HG03103 (cell line): ENCODE measurements around the gene NCAPH2.
"Not testable (repeated sequence)": the region's sequence is repeated elsewhere in the genome, so short reads cannot be mapped to it uniquely, and the experiment has no call there.

Experiments
- ATAC-seq: cut with Tn5 transposase; IDR thresholded peaks from one replicate; pipeline ENCODE4 v1.9.1; 2021; ENCODE audit warnings: low read depth; ENCODE audit not compliant: unreplicated experiment

NCAPH2 gene

DNA sequence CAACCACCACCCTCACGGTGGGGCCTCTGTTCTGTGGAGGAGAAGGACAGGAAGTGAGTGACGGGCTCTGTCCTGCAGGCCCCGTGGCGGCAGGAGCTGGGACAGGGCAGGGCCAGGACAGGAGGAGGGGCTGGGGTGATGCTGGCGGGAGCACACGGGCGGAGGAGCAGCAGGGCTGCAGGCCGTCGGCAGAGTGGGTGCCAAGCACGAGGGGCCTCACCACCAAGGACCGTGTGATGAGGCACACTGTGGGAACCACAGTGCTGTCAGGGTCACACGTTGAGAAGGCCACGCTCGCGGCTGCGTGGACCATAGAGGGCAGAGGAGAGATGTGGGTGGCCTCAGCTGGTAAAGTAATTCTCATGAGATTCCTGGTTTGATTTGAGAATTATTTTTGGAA lies 8.9 kb downstream of the NCAPH2 start:
- ATAC-seq, result no peak

- ATAC-seq, result no peak
Observed at GRCh38 chr22:50517495-50518260, 9.7 kb downstream of the NCAPH2 start.

- ATAC-seq, result no peak
Observed at GRCh38 chr22:50518606-50519005, 10.6 kb downstream of the NCAPH2 start.

- ATAC-seq, result no peak
Observed at GRCh38 chr22:50519151-50519550, 11.1 kb downstream of the NCAPH2 start.

GRCh38 chr22:50520184-50520583 lies 12.2 kb downstream of the NCAPH2 start:
- ATAC-seq, result not testable (repeated sequence)

GRCh38 chr22:50520826-50521453 lies 12.9 kb downstream of the NCAPH2 start:
- ATAC-seq, result no peak

GRCh38 chr22:50521710-50522109 lies 13.7 kb downstream of the NCAPH2 start:
- no peak for ATAC-seq

GRCh38 chr22:50522208-50522805 lies 14.3 kb downstream of the NCAPH2 start:
- ATAC-seq, result no peak

DNA sequence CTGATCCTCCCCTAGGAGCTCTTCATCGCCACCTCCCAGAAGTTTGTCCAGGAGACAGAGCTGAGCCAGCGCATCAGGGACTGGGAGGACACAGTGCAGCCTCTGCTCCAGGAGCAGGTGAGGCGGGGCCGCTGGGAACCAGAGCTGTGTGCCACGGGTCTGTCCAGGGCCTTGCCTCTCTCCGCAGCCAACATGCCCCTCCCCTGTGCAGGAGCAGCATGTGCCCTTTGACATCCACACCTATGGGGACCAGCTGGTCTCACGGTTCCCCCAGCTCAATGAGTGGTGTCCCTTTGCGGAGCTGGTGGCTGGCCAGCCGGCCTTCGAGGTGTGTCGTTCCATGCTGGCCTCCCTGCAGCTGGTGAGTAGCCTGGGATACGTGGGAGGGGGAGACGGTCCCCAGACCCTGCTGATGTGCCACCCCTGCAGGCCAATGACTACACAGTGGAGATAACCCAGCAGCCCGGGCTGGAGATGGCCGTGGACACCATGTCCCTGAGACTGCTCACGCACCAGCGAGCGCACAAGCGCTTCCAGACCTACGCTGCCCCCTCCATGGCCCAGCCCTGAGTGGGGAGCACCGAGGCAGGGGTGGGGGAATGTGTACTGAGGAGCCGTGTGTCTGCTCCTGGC lies 14.9 kb downstream of the NCAPH2 start:
- no peak for ATAC-seq

DNA sequence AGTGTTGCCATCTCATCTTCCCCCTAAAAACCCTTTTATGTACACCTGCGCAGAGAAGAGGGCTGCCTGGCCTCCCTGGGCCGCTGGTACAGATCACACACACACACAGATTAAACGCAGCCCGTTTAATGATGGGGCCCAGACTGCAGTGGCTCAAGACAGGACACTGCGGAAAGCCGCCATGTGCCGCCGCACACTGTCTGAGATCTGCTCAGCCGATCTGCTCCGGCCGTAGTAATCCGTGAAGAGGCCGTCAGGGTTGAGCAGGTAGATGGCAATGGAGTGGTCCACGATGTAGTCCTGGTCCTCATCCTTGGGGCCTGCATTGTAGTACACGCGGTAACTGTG lies 15.4 kb downstream of the NCAPH2 start:
- ATAC-seq, result no peak

GRCh38 chr22:50523806-50524675 lies 16.0 kb downstream of the NCAPH2 start:
- no peak for ATAC-seq

GRCh38 chr22:50524676-50525103 lies 16.7 kb downstream of the NCAPH2 start:
- ATAC-seq, result no peak

DNA sequence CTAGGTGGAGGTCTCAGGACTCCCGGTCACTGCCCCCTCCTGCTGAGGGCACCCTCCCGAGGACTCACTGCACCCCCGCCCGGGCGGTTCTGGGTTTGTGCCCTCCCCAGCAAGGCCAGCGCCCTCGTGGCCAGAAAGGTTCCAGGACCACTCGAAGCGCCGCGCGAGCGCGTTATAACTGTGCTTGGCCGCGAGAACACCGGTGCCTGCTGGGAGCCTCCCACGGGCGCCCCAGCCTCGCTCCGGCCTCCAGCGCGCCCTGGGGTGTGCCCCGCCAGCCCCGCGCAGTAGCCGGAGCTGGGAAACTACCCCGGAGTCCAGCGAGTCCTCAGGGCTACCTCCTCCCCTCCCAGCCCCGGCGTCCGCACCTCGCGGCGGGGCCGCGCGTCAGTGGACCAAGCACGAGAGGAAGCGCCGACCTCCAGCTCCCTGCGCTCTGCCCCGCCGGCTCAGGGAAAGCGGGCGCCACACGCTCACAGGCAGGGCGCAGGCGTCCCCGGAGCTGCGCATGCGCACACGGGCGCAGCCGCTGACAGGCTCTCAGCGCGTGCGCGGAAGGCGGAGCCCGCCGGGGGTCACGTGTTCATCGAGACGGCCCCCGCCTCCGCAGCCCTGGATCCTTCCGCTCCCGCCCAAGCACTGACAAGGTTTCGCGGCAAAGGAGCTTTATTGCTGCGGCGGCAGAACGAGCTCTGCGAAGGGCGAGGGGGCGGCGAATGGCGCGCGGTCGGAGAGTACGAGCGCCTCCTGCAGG lies 17.3 kb downstream of the NCAPH2 start, which contains the start of gene SCO2:
SCO2 (minus strand) TSS at position 495 of the 754 bp plus-strand sequence. CDS start 1,187 bp downstream, outside the sequence.
- peak; percentile 33 for ATAC-seq

DNA sequence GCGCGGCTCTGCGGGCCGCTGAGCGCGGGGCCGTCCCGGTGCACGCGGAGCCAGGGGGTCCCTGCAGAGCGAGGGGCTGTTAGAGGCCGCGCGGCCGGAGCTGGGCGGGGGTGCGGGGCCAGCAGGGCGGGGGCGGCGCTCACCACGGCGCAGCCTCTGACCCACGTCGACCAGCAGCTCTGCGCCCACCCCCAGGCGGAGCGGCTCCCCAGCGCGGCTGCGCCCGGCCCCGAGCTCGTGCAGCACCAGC lies 17.8 kb downstream of the NCAPH2 start:
- ATAC-seq, result no peak

DNA sequence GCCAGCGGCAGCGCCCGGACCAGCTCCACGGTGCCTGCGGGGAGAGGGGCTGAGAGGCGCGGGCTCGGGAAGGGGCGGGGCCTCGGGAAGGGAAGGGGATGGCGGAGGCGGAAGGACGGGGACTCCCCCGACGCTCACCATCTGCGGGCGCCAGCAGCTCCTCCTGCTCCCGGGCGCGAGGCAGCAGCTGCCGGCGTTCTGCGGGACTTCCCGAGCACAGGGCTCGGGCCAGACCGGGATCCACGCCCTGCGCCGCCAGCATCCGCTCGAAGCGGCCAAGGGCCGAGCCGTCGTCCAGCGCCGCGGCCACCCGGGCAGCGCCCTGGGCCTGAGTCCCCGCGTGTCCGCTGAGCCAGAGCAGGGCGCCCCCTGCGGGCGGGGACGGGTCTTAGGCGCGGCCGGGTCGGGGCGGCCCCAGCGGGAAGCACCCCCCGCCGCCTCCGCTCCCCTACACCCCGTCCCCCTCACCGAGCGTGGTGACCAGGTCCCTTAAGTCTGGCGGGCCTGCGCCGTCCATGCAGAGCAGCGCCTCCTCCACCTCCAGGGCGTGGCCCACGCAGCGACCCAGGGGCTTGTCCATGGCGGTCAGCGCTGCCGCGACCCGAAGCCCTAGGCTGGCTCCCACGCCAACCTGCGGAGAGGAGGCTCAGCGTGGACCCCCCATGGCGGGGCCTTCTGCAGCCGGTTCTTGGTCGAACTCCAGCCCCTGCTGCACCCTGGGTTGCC lies 18.2 kb downstream of the NCAPH2 start:
- peak; percentile 28 for ATAC-seq

DNA sequence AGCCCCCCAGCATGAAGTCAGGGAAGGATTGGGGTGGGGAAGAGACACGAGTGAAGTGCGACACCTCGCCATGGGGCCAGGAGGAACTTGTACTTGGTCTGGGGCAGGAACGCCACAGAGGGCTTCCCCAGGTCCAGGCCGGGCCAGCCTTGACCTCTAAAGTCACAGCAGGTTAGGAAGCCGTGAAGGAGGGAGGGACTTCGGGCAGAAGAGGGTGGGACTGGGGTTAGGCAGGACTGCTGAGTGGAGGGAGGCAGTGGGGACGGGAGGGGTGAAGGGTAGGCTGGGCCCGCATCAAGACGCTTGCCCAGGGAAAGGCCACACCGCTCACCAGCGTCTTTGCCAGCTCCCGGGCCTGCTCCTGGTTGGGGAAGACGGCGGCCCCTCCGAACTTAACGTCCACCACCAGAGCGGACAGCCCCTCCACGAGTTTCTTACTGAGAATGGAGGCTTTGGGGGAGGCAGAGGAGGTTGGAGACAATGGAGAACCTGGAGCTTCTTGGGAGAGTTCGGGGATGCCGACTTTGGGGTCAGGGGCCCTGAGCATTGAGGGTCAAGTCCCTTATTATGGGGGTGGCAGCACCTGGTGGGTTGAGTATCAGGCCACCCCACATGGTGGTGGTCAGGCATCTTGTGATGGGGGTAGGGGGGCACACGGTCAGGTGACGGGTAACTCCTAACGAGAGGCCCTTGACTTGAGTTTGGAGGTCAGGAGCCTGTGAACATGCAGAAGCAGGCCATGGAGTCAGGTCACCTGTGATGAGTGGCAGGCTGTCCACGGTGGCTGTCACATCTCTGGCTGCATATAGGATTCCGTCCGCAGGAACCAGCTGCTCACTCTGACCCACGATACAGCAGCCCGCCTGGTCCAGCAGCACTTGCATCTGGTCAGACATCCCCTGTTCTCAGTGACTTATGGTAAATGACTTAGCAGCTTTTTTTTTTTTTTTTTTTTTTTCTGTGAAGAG lies 19.1 kb downstream of the NCAPH2 start:
- no peak for ATAC-seq

DNA sequence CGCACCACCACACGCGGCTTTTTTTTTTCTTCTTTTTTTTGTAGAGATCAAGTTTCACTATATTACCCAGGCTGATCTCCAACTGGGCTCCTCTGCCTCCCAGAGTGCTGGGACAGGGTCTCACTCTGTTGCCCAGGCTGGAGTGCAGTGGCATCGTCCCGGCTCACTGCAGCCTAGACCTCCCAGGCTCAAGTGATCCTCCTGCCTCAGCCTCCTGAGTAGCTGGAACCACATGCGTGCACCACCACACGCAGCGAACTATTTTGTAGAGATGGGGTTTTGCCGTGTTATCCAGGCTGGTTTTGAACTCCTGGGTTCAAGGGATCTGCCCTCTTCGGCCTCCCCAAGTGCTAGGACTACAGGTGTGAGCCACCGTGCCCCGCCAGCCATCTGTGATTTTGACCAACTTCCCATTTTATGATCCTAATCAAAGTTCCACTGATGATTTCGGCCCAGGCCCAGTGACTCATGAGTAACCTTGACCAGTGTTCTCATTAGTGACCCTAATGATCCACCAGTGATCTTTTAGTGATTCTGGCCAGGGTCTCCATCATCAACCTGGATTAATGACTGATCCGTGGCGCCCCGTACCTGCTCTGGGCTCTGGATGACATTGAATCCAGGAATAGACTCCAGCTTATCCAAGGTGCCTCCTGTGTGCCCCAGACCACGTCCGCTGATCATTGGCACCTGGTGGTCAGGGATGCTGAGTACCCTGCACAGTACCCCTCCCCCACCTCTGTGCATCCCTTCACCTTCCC lies 20.1 kb downstream of the NCAPH2 start:
- ATAC-seq, result no peak
